GM18520 (cell line): Measurements from ENCODE around the gene OBSCN.

Experiments
- ATAC-seq: cut with Tn5 transposase; IDR thresholded peaks from one replicate; pipeline ENCODE4 v1.9.1; 2021; ENCODE audit not compliant: unreplicated experiment

Gene OBSCN

DNA sequence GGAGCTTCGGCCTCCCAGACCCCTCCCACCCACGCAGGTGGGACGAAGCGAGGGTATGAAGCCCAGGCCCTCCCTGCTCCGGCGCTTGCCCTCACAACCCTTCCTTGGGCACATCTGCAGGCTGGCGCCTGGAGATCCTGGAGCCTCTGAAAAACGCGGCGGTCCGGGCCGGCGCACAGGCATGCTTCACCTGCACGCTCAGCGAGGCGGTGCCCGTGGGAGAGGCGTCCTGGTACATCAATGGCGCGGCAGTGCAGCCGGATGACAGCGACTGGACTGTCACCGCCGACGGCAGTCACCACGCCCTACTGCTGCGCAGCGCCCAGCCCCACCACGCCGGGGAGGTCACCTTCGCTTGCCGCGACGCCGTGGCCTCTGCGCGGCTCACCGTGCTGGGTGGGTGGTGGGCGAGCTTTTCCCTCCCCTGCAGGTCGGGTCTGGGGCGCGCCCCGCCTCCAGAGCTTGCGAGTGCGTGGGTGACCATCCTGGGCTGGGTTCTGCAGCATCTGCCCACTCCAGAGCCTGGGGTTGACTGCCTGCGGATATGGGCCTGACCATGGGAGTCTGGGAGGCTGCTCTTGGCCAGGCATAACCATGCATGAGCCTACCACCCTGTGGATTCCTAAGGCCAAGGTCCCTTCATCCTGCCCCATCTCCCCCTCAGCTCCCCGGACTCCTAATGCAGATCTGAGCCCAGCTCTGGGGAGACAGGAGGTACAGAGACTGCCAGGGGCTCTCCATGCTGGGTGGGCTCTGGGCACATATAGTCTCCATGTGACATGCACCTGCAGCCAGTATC, 108.9 kb downstream of the OBSCN start:
- no peak for ATAC-seq

DNA sequence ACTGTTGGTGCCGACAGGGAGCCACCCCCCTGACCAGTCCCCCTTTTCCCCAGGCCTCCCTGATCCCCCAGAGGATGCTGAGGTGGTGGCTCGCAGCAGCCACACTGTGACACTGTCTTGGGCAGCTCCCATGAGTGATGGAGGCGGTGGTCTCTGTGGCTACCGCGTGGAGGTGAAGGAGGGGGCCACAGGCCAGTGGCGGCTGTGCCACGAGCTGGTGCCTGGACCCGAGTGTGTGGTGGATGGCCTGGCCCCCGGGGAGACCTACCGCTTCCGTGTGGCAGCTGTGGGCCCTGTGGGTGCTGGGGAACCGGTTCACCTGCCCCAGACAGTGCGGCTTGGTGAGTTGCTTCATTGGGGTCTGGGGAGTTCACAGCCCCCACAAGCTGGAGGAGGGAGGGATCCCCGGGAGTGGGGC, 109.6 kb downstream of the OBSCN start:
- ATAC-seq = no peak

DNA sequence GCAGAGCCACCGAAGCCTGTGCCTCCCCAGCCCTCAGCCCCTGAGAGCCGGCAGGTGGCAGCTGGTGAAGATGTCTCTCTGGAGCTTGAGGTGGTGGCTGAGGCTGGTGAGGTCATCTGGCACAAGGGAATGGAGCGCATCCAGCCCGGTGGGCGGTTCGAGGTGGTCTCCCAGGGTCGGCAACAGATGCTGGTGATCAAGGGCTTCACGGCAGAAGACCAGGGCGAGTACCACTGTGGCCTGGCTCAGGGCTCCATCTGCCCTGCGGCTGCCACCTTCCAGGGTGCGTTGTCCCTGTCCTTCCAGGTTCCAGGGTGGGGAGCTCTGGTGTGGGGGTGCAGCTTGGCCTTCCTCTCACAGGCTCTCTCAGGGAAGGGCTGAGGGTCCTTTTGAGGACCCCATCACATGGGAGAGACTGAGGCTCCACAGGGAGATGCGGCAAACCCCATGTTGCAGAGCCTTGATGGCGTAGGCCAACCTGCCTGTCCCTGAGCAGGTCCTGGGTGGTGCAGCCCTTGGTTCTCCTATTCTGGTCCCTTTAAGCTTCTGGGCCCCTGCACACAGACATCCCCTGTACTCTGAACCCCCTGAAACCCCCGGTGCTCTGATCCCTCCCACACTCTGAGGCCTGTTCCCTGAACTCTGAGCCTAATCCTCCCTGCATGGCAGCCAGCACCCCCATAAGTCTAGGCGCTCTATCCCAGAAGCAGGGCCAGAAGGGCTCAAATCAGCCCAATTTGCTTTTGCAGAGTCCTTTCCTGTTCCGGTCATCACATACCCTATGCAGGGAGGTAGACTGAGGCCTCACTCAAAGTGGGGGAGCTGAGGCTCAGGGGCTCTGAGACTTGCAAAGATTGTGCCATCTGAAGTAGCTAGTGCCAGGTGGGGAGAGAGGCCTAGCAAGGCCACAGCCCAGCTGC, 110.3 kb downstream of the OBSCN start:
- ATAC-seq = no peak

DNA sequence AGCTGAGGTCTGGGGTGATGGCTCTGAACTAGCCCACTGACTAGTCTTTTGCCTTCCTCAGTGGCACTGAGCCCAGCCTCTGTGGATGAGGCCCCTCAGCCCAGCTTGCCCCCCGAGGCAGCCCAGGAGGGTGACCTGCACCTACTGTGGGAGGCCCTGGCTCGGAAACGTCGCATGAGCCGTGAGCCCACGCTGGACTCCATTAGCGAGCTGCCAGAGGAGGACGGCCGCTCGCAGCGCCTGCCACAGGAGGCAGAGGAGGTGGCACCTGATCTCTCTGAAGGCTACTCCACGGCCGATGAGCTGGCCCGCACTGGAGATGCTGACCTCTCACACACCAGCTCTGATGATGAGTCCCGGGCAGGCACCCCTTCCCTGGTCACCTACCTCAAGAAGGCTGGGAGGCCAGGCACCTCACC, 111.0 kb downstream of the OBSCN start:
- no peak for ATAC-seq

DNA sequence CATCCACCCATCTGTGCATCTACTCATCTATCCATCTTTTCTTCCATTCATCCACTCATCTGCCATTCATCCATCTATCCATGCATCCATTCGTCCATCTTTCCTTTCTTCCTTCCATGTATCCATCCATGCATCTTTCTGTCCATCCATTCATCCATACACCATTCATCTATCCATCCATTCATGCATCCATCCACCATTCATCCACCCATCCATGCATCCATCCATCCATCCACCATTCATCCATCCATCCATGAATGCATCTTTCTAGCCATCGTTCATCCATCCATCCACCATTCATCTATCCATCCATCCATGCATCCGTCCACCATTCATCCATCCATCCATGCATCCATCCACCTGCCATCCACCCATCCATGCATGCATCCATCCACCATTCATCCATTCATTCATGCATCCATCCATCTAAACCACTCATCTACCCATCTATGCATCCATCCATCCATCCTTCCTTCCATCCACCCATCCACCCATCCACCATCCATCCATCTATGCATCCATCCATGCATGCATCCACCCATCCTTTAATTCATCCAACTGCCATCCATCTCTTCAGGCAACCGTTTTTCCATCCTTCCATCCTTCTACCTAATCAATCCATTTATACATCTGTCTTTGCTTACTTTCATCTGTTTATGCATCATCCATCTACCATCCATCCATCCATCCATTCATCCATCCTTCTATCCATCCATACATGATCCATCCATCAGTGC, 111.7 kb downstream of the OBSCN start:
- no peak for ATAC-seq

- ATAC-seq = no peak
These were observed 112.5 kb downstream of the OBSCN start for GRCh38 chr1:228320394-228320793.

DNA sequence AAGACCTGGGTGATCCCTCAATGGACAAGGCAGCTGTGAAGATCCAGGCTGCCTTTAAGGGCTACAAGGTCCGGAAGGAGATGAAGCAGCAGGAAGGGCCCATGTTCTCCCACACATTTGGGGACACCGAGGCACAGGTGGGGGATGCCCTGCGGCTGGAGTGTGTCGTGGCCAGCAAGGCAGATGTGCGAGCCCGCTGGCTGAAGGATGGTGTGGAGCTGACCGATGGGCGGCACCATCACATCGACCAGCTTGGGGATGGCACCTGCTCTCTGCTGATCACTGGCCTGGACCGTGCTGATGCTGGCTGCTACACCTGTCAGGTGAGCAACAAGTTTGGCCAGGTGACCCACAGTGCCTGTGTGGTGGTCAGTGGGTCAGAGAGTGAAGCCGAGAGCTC, 113.6 kb downstream of the OBSCN start:
- no peak for ATAC-seq

DNA sequence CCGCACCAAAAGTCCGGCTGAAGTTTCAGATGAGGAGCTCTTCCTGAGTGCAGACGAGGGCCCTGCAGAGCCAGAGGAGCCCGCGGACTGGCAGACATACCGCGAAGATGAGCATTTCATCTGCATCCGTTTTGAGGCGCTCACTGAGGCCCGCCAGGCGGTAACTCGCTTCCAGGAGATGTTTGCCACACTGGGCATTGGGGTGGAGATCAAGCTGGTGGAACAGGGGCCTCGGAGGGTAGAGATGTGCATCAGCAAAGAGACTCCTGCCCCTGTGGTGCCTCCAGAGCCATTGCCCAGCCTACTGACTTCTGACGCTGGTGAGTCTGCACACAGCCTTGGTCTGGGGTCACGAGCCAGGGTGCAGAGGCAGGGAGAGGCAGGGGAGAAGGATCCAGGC, 114.1 kb downstream of the OBSCN start:
- ATAC-seq = no peak

DNA sequence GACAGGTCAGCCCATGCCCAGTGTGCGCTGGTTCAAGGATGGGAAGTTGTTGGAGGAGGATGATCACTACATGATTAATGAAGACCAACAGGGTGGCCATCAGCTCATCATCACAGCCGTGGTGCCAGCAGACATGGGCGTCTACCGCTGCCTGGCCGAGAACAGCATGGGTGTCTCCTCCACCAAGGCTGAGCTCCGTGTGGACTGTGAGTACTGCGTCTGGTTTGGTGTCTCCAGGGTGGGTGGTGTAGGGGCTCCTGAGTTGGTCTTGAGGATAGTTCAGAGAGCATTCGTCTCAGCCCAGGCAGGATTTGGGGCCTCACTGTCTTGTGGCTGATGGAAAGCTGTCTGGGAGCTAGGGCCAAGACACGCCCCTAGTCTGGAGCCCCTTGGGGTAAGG, 115.6 kb downstream of the OBSCN start:
- no peak for ATAC-seq

- no peak for ATAC-seq
These were observed 117.4 kb downstream of the OBSCN start for GRCh38 chr1:228325267-228325666.

GRCh38 chr1:228329887-228330286, 122.0 kb downstream of the OBSCN start:
- no peak for ATAC-seq

GRCh38 chr1:228332797-228333738, 125.2 kb downstream of the OBSCN start:
- ATAC-seq = no peak

DNA sequence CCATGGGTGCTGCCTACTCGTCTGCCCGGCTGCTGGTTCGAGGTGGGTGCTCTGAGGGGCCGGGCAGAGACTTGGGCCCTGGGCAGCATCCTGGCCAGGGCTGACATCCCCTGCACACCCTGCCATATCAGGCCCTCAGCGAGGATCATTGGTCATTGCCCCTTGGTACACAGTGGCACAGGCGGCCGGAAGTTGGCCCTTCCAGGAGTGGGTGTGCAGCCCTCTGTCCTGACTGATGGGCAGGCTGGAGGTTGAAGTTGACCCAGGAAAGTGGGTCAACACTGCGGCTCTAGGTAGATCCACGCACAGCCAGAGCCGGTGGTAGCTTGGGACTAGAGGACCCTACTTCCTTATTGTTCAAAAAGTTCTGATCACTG, 125.9 kb downstream of the OBSCN start:
- no peak for ATAC-seq

GRCh38 chr1:228334226-228334935, 126.5 kb downstream of the OBSCN start:
- no peak for ATAC-seq

DNA sequence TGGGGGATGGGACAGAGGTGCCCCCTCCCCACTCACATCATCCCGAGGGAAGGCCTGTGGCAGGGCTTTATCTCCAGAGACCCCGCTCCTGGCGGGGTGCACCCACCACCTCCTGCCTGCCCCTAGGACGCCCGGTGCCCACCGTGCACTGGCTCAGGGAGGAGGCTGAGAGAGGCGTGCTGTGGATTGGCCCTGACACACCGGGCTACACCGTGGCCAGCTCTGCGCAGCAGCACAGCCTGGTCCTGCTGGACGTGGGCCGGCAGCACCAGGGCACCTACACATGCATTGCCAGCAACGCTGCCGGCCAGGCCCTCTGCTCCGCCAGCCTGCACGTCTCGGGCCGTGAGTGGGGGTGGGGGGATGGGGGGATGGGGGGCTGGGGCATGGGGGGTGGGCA, 127.1 kb downstream of the OBSCN start:
- ATAC-seq = no peak

DNA sequence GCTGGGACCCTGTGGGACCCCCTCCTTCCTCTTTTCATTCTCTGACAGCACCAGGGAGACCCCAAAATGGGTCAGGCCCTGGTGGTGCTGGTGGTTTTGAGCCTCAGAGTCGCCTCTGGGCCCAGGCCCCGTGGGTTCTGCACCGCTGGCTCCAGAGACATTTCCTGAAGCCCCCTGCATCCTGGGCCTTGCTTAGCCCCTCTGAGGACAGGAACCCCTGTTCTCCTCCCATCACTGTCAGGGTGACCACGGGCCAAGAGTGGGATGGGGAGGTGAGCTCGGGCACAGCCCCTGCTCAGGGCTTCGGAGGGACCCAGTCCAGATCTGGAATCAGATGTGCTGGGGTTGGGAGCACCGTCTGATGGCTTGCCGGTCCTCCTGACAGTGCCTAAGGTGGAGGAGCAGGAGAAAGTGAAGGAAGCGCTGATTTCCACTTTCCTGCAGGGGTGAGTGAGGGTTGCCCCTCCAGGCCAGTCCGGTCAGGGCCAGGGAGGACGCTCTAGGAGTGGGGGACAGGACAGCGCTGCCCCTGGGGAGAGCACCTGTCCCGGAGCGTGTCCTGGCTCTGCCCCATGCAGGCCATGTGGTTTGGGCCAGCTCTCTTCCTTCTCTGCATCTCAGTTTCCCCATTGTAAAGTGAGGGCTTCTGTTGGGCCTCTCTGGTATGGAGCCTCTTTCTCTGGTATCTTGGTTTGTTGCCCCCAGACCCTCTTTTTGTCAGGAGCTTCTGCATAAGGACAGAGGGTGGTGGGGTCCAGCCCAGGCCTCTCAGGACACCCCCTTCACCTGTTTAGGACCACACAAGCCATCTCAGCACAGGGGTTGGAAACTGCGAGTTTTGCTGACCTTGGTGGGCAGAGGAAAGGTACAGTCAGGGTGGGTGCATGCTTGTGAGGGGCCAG, 127.8 kb downstream of the OBSCN start:
- no peak for ATAC-seq

DNA sequence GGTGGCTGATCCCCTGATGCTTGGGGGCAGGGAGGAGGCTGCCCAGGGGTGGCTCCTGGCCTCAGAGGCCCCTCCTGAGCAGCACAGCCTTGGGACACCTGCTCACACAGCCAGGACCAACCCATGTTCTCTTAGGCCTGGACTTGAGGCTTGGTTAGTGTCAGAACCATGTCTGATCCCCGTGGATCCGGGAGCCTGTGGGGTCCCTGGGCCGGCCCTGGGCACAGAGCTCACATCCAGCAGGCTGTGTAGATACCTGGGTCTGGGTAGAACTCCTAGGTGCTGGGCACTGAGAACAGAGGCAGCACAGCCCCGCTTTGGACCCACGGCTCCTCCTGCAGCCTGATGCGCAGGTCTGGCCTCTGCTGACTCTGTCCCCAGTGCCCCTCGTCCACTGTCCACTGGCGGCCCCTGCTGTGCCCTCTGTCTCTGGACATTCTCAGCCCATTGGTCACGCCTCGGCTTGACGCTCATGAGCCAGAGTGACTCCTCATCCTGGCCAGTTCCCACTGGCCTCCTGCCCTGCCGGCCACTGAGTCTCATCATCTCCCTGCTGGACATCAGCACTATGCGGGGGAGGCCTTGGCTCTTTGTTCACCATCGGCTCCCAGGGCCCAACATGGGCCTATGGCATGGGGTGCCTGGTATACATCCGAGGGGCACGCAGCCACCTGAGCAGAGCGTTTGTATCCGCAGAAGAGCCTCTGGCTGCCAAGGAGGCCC, 128.6 kb downstream of the OBSCN start:
- no peak for ATAC-seq

- no peak for ATAC-seq
These were observed 129.3 kb downstream of the OBSCN start for GRCh38 chr1:228337031-228337564.
